HCT116 (cell line): ENCODE measurements around the gene RABGGTA. TPM values are rescaled to one million over a fixed set of nuclear protein-coding genes. Genes with fewer than 3 reads are reported as not detected.

Experiments
- ATAC-seq: fragments of 200-7000 bp; cut with Tn5 transposase; 2 replicates; pipeline ENCODE4 v1.9.1; 2020; ENCODE audit warnings: mild to moderate bottlenecking, moderate library complexity
- BruUV-seq: library from RNA; stranded (reverse); fragments of 400-500 nt; replicated peaks from 2 replicates; lab custom pipeline; 2021; lab: Mats Ljungman, UMichigan
- CTCF ChIA-PET: fragments of 300-600 bp; sonication (Branson Sonifier 250); formaldehyde crosslinking; loops from one replicate; lab custom pipeline; 2021; ENCODE audit warnings: antibody characterized with exemption; lab: Charles Lee
- POLR2A ChIA-PET: fragments of 300-600, 350-600 bp; sonication (Branson Sonifier 250); formaldehyde crosslinking; loops from one replicate; lab custom pipeline; 2021; ENCODE audit warnings: antibody characterized with exemption; lab: Charles Lee
- RAD21 ChIA-PET, 2 experiments: fragments of 300-600 bp; sonication (Branson Sonifier 250); formaldehyde crosslinking; loops; one replicate each; lab custom pipeline; 2023; ENCODE audit warnings: low total read pairs in 2 of 2; ENCODE audit not compliant: uncharacterized antibody in 2 of 2, unreplicated experiment in 2 of 2, low non-redundant PET in 1 of 2; lab: Charles Lee
- DNase-seq: peaks from one replicate; pipeline ENCODE4 v3.0.0-alpha.2; 2010; ENCODE audit warnings: low read depth, low spot score
- H2AFZ ChIP-seq: fragments of 200-600 bp; shearing (Covaris generic), sonication (generic); 2 replicates; pipeline ENCODE4 v1.6.1; 2017; ENCODE audit warnings: low read depth, mixed run types, mixed read lengths, antibody characterized with exemption, low read length; ENCODE audit not compliant: poor library complexity, severe bottlenecking
- H3K27ac ChIP-seq: 2 replicates; pipeline ENCODE4 v1.5.1; 2012; ENCODE audit warnings: low read depth, low read length
- H3K27me3 ChIP-seq: fragments of 200-600 bp; sonication (generic); 2 replicates; pipeline ENCODE4 v1.6.1; 2016; ENCODE audit warnings: mixed run types, low read length, mixed read lengths; ENCODE audit not compliant: insufficient read depth
- H3K36me3 ChIP-seq, 2 experiments: fragments of 200-500 bp in 1 of 2; fragments of 200-600 bp in 1 of 2; sonication (Bioruptor generic) in 1 of 2; sonication (generic) in 1 of 2; 2 replicates each; pipeline versions ENCODE4 v1.5.1 to v1.6.1; 2014 to 2016; ENCODE audit warnings: low read length in 2 of 2, inconsistent platforms in 1 of 2, mixed read lengths in 1 of 2, mixed run types in 1 of 2; ENCODE audit not compliant: insufficient read depth in 2 of 2, control insufficient read depth in 1 of 2
- H3K4me1 ChIP-seq, 2 experiments: fragments of 200-600 bp in 1 of 2; sonication (generic) in 1 of 2; 2 replicates each; pipeline versions ENCODE4 v1.5.1 to v1.6.1; 2012 to 2017; ENCODE audit warnings: low read length in 2 of 2, inconsistent platforms in 1 of 2, mild to moderate bottlenecking in 1 of 2, mixed read lengths in 1 of 2, mixed run types in 1 of 2, moderate library complexity in 1 of 2; ENCODE audit not compliant: insufficient read depth in 2 of 2, control insufficient read depth in 1 of 2
- H3K4me2 ChIP-seq: fragments of 200-600 bp; sonication (generic); 2 replicates; pipeline ENCODE4 v1.6.1; 2017; ENCODE audit warnings: mixed run types, low read length, mixed read lengths
- H3K4me3 ChIP-seq, 2 experiments: fragments of 200-600 bp in 1 of 2; sonication (generic) in 1 of 2; replicated peaks in 1 of 2; 2 replicates each; pipeline ENCODE4 v1.5.1; 2011 to 2016; ENCODE audit warnings: low read length in 2 of 2, control low read depth in 1 of 2, low read depth in 1 of 2, mild to moderate bottlenecking in 1 of 2, mixed read lengths in 1 of 2, mixed run types in 1 of 2
- H3K79me2 ChIP-seq: fragments of 200-600 bp; sonication (generic); 2 replicates; pipeline ENCODE4 v1.6.1; 2017; ENCODE audit warnings: mild to moderate bottlenecking, mixed run types, low read length, moderate library complexity, mixed read lengths; ENCODE audit not compliant: insufficient read depth
- H3K9ac ChIP-seq: fragments of 200-600 bp; sonication (generic); 2 replicates; pipeline ENCODE4 v1.6.1; 2016; ENCODE audit warnings: low read length, mixed read lengths
- H3K9me2 ChIP-seq: fragments of 200-600 bp; sonication (generic), shearing (Covaris generic); 2 replicates; pipeline ENCODE4 v1.6.1; 2017; ENCODE audit warnings: mixed run types, mild to moderate bottlenecking, moderate library complexity; ENCODE audit not compliant: insufficient read depth
- H3K9me3 ChIP-seq, 2 experiments: fragments of 200-500 bp in 1 of 2; fragments of 200-600 bp in 1 of 2; sonication (Bioruptor generic) in 1 of 2; sonication (generic) in 1 of 2; 2 replicates each; pipeline ENCODE4 v1.6.1; 2014 to 2017; ENCODE audit warnings: low read length in 2 of 2, mixed read lengths in 2 of 2, inconsistent platforms in 1 of 2, low read depth in 1 of 2, mild to moderate bottlenecking in 1 of 2, mixed run types in 1 of 2, moderate library complexity in 1 of 2; ENCODE audit not compliant: control insufficient read depth in 1 of 2, insufficient read depth in 1 of 2
- H4K20me1 ChIP-seq: fragments of 200-600 bp; sonication (generic), shearing (Covaris generic); 2 replicates; pipeline ENCODE4 v1.6.1; 2017; ENCODE audit warnings: mixed run types, mild to moderate bottlenecking, moderate library complexity; ENCODE audit not compliant: insufficient read depth
- ATF3 ChIP-seq: IDR thresholded peaks from 2 replicates; pipeline ENCODE4 v1.6.1; 2012
- CBX3 ChIP-seq: IDR thresholded peaks from 2 replicates; pipeline ENCODE4 v1.6.1; 2012; ENCODE audit warnings: low read depth
- EGR1 ChIP-seq: IDR thresholded peaks from 2 replicates; pipeline ENCODE4 v1.6.1; 2012; ENCODE audit warnings: low read depth
- ELF1 ChIP-seq: IDR thresholded peaks from 2 replicates; pipeline ENCODE4 v1.6.1; 2012; ENCODE audit warnings: low read depth, borderline replicate concordance
- FOSL1 ChIP-seq: IDR thresholded peaks from 2 replicates; pipeline ENCODE4 v1.6.1; 2012; ENCODE audit warnings: low read depth
- TCF7L2 ChIP-seq: IDR thresholded peaks from 2 replicates; pipeline ENCODE4 v1.7.0; 2011; ENCODE audit warnings: borderline replicate concordance, inconsistent platforms; ENCODE audit not compliant: insufficient read depth, insufficient read length; ENCODE audit errors: extremely low read depth
- intact Hi-C: fragments of 100-400 bp; cut with micrococcal nuclease; formaldehyde crosslinking; loops from 2 replicates; pipeline ENCODE4 v1.10.0; 2022
- total RNA-seq: library from RNA; stranded (reverse); gene quantifications from one replicate; pipeline ENCODE4 v1.2.1, GENCODE V29; 2021; ENCODE audit not compliant: unreplicated experiment
- TF ChIP-seq, protein P1 (sequence below): IDR thresholded peaks from 2 replicates; pipeline ENCODE4 v1.6.1; 2012; ENCODE audit warnings: low read depth

Gene RABGGTA
- total RNA-seq, 1 experiment from 2014 or later, result 40.8 TPM

DNA sequence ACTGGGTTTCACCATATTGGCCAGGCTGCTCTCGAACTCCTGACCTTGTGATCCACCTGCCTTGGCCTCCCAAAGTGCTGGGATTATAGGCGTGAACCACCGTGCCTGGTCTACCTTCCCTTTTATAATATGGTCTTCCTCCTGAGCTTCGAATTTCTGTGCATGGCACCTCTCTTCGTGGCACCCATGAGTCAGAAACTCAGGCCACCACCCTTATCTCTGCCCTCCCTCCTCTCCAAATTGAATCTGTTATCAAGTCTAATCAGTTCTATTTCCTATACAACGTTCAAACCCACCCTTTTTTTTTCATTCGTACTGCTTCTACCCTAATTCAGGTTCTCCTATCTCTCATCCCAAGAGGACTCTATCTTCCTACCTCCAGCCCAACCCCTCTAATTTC lies 24.0 kb downstream of the RABGGTA start:
- ChIA-PET CTCF (interaction anchor here (1.0 kb wide), 2 partner anchors 32 to 50 kb away, joined by 3 read pairs; no protein-coding TSS in a partner anchor), RAD21 (no interaction called here), POLR2A (interaction anchor here (0.8 kb wide), 1 partner anchor 24 kb away, joined by 5 read pairs; the partner anchor contains the start of gene RABGGTA)
- Histone ChIP-seq H3K27ac (no peak overlapping the region), H3K9me2 (no peaks in the 10 kb centered on the region), H3K4me1 (peaks cover 7 to 20% of the 10 kb centered on the region in 2 experiments), H3K9me3 (no peaks in the 10 kb centered on the region), H3K4me3 (no peak overlapping the region), H3K79me2 (no peaks in the 10 kb centered on the region), H2AFZ (no peak overlapping the region), H3K4me2 (no peak overlapping the region), H3K36me3 (no peaks in the 10 kb centered on the region), H3K27me3 (no peaks in the 10 kb centered on the region), H3K9ac (no peak overlapping the region), H4K20me1 (no peaks in the 10 kb centered on the region)
- BruUV-seq, result no TSS peak
- no peak for ATAC-seq
- DNase-seq, result no peak
- intact Hi-C loops, result no loop called here
- TF ChIP-seq, protein P1, sequence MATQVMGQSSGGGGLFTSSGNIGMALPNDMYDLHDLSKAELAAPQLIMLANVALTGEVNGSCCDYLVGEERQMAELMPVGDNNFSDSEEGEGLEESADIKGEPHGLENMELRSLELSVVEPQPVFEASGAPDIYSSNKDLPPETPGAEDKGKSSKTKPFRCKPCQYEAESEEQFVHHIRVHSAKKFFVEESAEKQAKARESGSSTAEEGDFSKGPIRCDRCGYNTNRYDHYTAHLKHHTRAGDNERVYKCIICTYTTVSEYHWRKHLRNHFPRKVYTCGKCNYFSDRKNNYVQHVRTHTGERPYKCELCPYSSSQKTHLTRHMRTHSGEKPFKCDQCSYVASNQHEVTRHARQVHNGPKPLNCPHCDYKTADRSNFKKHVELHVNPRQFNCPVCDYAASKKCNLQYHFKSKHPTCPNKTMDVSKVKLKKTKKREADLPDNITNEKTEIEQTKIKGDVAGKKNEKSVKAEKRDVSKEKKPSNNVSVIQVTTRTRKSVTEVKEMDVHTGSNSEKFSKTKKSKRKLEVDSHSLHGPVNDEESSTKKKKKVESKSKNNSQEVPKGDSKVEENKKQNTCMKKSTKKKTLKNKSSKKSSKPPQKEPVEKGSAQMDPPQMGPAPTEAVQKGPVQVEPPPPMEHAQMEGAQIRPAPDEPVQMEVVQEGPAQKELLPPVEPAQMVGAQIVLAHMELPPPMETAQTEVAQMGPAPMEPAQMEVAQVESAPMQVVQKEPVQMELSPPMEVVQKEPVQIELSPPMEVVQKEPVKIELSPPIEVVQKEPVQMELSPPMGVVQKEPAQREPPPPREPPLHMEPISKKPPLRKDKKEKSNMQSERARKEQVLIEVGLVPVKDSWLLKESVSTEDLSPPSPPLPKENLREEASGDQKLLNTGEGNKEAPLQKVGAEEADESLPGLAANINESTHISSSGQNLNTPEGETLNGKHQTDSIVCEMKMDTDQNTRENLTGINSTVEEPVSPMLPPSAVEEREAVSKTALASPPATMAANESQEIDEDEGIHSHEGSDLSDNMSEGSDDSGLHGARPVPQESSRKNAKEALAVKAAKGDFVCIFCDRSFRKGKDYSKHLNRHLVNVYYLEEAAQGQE, result no peak
- TF ChIP-seq CBX3 (no peak), TCF7L2 (no peak), ATF3 (no peak), FOSL1 (no peak), EGR1 (no peak), ELF1 (no peak)
